H1 (cell line): ENCODE measurements around the gene CCDC30. TPM values are rescaled to one million over a fixed set of nuclear protein-coding genes. Genes with fewer than 3 reads are reported as not detected.

Experiments used
- CTCF ChIA-PET: fragments of 300-600 bp; sonication (Branson Sonifier 250); formaldehyde crosslinking; loops from one replicate; lab custom pipeline; 2021; ENCODE audit not compliant: partially characterized antibody; lab: Charles Lee
- POLR2A ChIA-PET: fragments of 300-600 bp; sonication (Branson Sonifier 250); formaldehyde crosslinking; loops from one replicate; lab custom pipeline; 2021; ENCODE audit warnings: inconsistent platforms; ENCODE audit not compliant: partially characterized antibody; lab: Charles Lee
- DNase-seq, 2 experiments: peaks; one replicate each; pipeline versions ENCODE4 v3.0.0 to v3.0.0-alpha.2; 2010 to 2022; ENCODE audit warnings: low spot score in 2 of 2, low read depth in 1 of 2, mixed read lengths in 1 of 2
- FAIRE-seq: peaks from 2 replicates; lab custom pipeline; 2011; peaks lifted over from hg19 to GRCh38; lab: Jason Lieb, UNC
- H2AFZ ChIP-seq: 2 replicates; pipeline ENCODE4 v1.8.1; 2012; ENCODE audit warnings: low read length, inconsistent platforms
- H2AK5ac ChIP-seq: 2 replicates; pipeline ENCODE4 v1.6.1; 2013; ENCODE audit warnings: low read depth, low read length
- H2BK120ac ChIP-seq: replicated peaks from 2 replicates; pipeline ENCODE3; 2013; ENCODE audit warnings: low read depth, low read length, inconsistent platforms
- H2BK12ac ChIP-seq: 2 replicates; pipeline ENCODE4 v1.6.1; 2013; ENCODE audit warnings: low read depth, low read length
- H2BK15ac ChIP-seq: 2 replicates; pipeline ENCODE4 v1.6.1; 2013; ENCODE audit warnings: low read length
- H2BK20ac ChIP-seq: 2 replicates; pipeline ENCODE4 v1.6.1; 2013; ENCODE audit warnings: low read length
- H2BK5ac ChIP-seq: 2 replicates; pipeline ENCODE4 v1.6.1; 2013; ENCODE audit warnings: low read depth, low read length
- H3K14ac ChIP-seq: 2 replicates; pipeline ENCODE4 v1.6.1; 2013; ENCODE audit warnings: inconsistent platforms; ENCODE audit not compliant: insufficient read length
- H3K18ac ChIP-seq: 2 replicates; pipeline ENCODE4 v1.6.1; 2013; ENCODE audit warnings: low read length; ENCODE audit errors: extremely low read depth
- H3K23ac ChIP-seq: 2 replicates; pipeline ENCODE4 v1.6.1; 2013; ENCODE audit warnings: inconsistent platforms; ENCODE audit not compliant: insufficient read length
- H3K23me2 ChIP-seq: 2 replicates; pipeline ENCODE4 v1.6.1; 2013; ENCODE audit warnings: low read depth, low read length
- H3K27ac ChIP-seq: 2 replicates; pipeline ENCODE4 v1.6.1; 2011; ENCODE audit warnings: low read depth, low read length, inconsistent platforms
- H3K27me3 ChIP-seq, 4 experiments: replicated peaks in 1 of 4; 1 replicate in 1 of 4; 2 replicates in 3 of 4; pipeline versions ENCODE4 v1.6.1 to v1.8.1; 2011 to 2013; ENCODE audit warnings: low read length in 3 of 4, mild to moderate bottlenecking in 3 of 4, inconsistent platforms in 2 of 4, mixed read lengths in 2 of 4, moderate library complexity in 1 of 4; ENCODE audit not compliant: control insufficient read depth in 3 of 4, insufficient read depth in 3 of 4; ENCODE audit errors: extremely low read depth in 1 of 4
- H3K36me3 ChIP-seq, 4 experiments: 2 replicates each; pipeline versions ENCODE4 v1.6.1 to v1.8.1; 2011 to 2013; ENCODE audit warnings: mild to moderate bottlenecking in 4 of 4, low read length in 3 of 4, moderate library complexity in 2 of 4, control low read depth in 1 of 4, inconsistent platforms in 1 of 4; ENCODE audit not compliant: insufficient read depth in 4 of 4, control insufficient read depth in 2 of 4
- H3K4ac ChIP-seq: replicated peaks from 2 replicates; pipeline ENCODE3; 2013; ENCODE audit warnings: low read length, low read depth, mixed read lengths, inconsistent platforms; ENCODE audit not compliant: insufficient read length
- H3K4me1 ChIP-seq, 4 experiments: replicated peaks in 1 of 4; 1 replicate in 1 of 4; 2 replicates in 3 of 4; pipeline versions ENCODE4 v1.6.1 to v1.8.1; 2011 to 2013; ENCODE audit warnings: low read length in 3 of 4, inconsistent platforms in 2 of 4, mixed read lengths in 1 of 4; ENCODE audit not compliant: insufficient read depth in 4 of 4, control insufficient read depth in 3 of 4
- H3K4me2 ChIP-seq, 2 experiments: 2 replicates each; pipeline versions ENCODE4 v1.6.1 to v1.8.1; 2011 to 2013; ENCODE audit warnings: low read depth in 2 of 2, low read length in 2 of 2, control low read depth in 1 of 2, inconsistent platforms in 1 of 2, mild to moderate bottlenecking in 1 of 2; ENCODE audit not compliant: insufficient read depth in 1 of 2
- H3K4me3 ChIP-seq, 4 experiments: fragments of 200-600, 300-600 bp in 1 of 4; sonication (generic), shearing (Covaris generic), sonication (Bioruptor Twin) in 1 of 4; 2 replicates each; pipeline versions ENCODE4 v1.5.1 to v1.8.1; 2011 to 2016; ENCODE audit warnings: low read length in 4 of 4, low read depth in 3 of 4, control low read depth in 2 of 4, inconsistent platforms in 2 of 4, mild to moderate bottlenecking in 2 of 4, mixed read lengths in 1 of 4, moderate library complexity in 1 of 4; ENCODE audit not compliant: insufficient read depth in 2 of 4; ENCODE audit errors: extremely low read depth in 1 of 4
- H3K56ac ChIP-seq: replicated peaks from 2 replicates; pipeline ENCODE3; 2013; ENCODE audit warnings: low read depth, mild to moderate bottlenecking, mixed read lengths, low read length, inconsistent platforms; ENCODE audit not compliant: insufficient read length
- H3K79me1 ChIP-seq: 2 replicates; pipeline ENCODE4 v1.6.1; 2013; ENCODE audit warnings: low read depth, low read length, control low read depth
- H3K79me2 ChIP-seq, 2 experiments: 2 replicates each; pipeline versions ENCODE4 v1.6.1 to v1.8.1; 2012 to 2013; ENCODE audit warnings: low read length in 2 of 2, mild to moderate bottlenecking in 2 of 2, inconsistent platforms in 1 of 2; ENCODE audit not compliant: insufficient read depth in 2 of 2, control insufficient read depth in 1 of 2
- H3K9ac ChIP-seq, 4 experiments: replicated peaks in 1 of 4; 1 replicate in 1 of 4; 2 replicates in 3 of 4; pipeline versions ENCODE4 v1.6.1 to v1.8.1; 2011 to 2013; ENCODE audit warnings: low read depth in 3 of 4, low read length in 3 of 4, control low read depth in 2 of 4, mild to moderate bottlenecking in 2 of 4, moderate library complexity in 2 of 4, inconsistent platforms in 1 of 4; ENCODE audit errors: extremely low read depth in 1 of 4
- H3K9me3 ChIP-seq, 2 experiments: 2 replicates each; pipeline versions ENCODE4 v1.6.1 to v1.8.1; 2012 to 2013; ENCODE audit warnings: mild to moderate bottlenecking in 2 of 2, moderate library complexity in 2 of 2, control low read depth in 1 of 2, inconsistent platforms in 1 of 2, low read depth in 1 of 2, low read length in 1 of 2, mixed read lengths in 1 of 2; ENCODE audit not compliant: insufficient read depth in 2 of 2
- H4K20me1 ChIP-seq, 2 experiments: replicated peaks in 1 of 2; 2 replicates each; pipeline versions ENCODE3 to v1.8.1; 2011 to 2013; ENCODE audit warnings: inconsistent platforms in 2 of 2, low read length in 2 of 2, mild to moderate bottlenecking in 1 of 2; ENCODE audit not compliant: insufficient read depth in 2 of 2, control insufficient read depth in 1 of 2
- H4K5ac ChIP-seq: 2 replicates; pipeline ENCODE4 v1.6.1; 2013; ENCODE audit warnings: low read length, low read depth, mixed read lengths, inconsistent platforms; ENCODE audit not compliant: insufficient read length
- H4K8ac ChIP-seq: 2 replicates; pipeline ENCODE4 v1.8.0; 2013; ENCODE audit warnings: mild to moderate bottlenecking, moderate library complexity, low read length, inconsistent platforms; ENCODE audit not compliant: insufficient read depth; ENCODE audit errors: extremely low read depth
- H4K91ac ChIP-seq: replicated peaks from 2 replicates; pipeline ENCODE3; 2013; ENCODE audit warnings: low read length, mixed read lengths, inconsistent platforms; ENCODE audit not compliant: insufficient read length
- EGR1 ChIP-seq: IDR thresholded peaks from 2 replicates; pipeline ENCODE4 v1.6.1; 2011; ENCODE audit warnings: low read depth, low read length, borderline replicate concordance
- KDM5A ChIP-seq: fragments of 200-600 bp; IDR thresholded peaks from 2 replicates; pipeline ENCODE4 v1.7.1; 2012; ENCODE audit warnings: mild to moderate bottlenecking, low read length, inconsistent platforms, mixed read lengths
- NRF1 ChIP-seq: IDR thresholded peaks from 2 replicates; pipeline ENCODE4 v1.6.1; 2011; ENCODE audit warnings: mild to moderate bottlenecking, low read depth, low read length, improper control_type of control experiment
- RBBP5 ChIP-seq: IDR thresholded peaks from 2 replicates; pipeline ENCODE4 v1.7.1; 2012; ENCODE audit warnings: low read depth, mild to moderate bottlenecking, inconsistent platforms, low read length, moderate library complexity, borderline replicate concordance
- SP4 ChIP-seq: IDR thresholded peaks from 2 replicates; pipeline ENCODE4 v1.6.1; 2012; ENCODE audit warnings: low read length, inconsistent platforms
- WGBS, 2 experiments: shearing (Covaris generic) in 1 of 2; methylation state at CpG; one replicate each; pipeline versions ENCODE4 v1.1.6 to v1.1.7; 2013 to 2015; ENCODE audit warnings: low lambda C conversion rate in 2 of 2, mixed read lengths in 2 of 2, inconsistent platforms in 1 of 2, low coverage in 1 of 2, missing lambda C conversion rate in 1 of 2; ENCODE audit not compliant: insufficient replicate concordance in 2 of 2, insufficient coverage in 1 of 2, insufficient read length in 1 of 2; ENCODE audit errors: extremely low coverage in 1 of 2, missing lambda C conversion rate in 1 of 2; 5-methylcytosine and 5-hydroxymethylcytosine counted together
- polyA plus RNA-seq, 7 experiments: library from polyadenylated mRNA; depleted of rRNA in 3 of 7; stranded (reverse) in 5 of 7; unstranded in 2 of 7; fragments of >200 nt in 5 of 7; fragments of 200-250 nt in 2 of 7; gene quantifications; 1 replicate in 5 of 7; 2 replicates in 1 of 7; 4 replicates in 1 of 7; pipeline versions ENCODE4 v1.2.1 to v1.2.3, GENCODE V29; 2011 to 2013; ENCODE audit warnings: missing spikeins in 2 of 7, mixed read lengths in 2 of 7
- total RNA-seq: library from RNA; stranded (reverse); fragmentation: NEBNext Ultra II Directional; extraction: Animal tissue kit (Norgen Biotek cat#: 25700); gene quantifications from 2 replicates; pipeline ENCODE4 v1.2.1, GENCODE V29; 2021

CCDC30 gene
- total and polyA plus RNA-seq, 2 of the 8 experiments (the other 6 are each of a cell fraction or from before 2014, with no cell fraction given) = 0.60 to 1.8 TPM

DNA sequence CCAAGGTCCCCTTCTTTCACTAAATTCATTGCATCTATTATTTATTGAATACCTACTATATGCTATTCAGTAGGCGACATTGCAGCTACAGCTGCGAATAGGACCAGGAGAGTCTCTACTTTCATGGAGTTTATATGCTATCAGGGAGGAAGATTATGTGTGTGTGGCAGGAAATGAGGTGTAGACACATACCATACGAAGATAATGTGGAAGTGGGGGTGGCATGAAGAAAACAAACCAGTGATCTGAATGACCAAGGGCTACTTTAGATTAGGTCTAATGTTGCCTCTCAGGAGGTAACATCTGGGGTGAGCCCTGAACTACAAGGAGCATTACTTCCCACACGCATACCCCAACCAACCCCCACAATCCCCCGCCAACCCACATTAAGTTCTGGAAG, 194.1 kb downstream of the CCDC30 start:
- Histone ChIP-seq H2BK5ac (no peak overlapping the region), H3K4me1 (peaks cover 0 to 5% (median 3%) of the 10 kb centered on the region in 4 experiments; a peak in 4 of 7 replicates), H3K9me3 (no peaks in the 10 kb centered on the region), H3K23me2 (peaks cover 10% of the 10 kb centered on the region), H4K91ac (no peak overlapping the region), H2BK120ac (no peak overlapping the region), H4K8ac (no peak overlapping the region), H3K27me3 (no peaks in the 10 kb centered on the region), H3K4me3 (0 out of 8 replicates have a peak overlapping the region, but pooled peaks of 1 of the 4 experiments have one; percentile 87), H3K27ac (no peak overlapping the region), H2BK15ac (no peak overlapping the region), H2BK12ac (no peak overlapping the region), H3K9ac (no peak overlapping the region), H2AK5ac (no peak overlapping the region), H4K20me1 (peaks cover 0 to 5% of the 10 kb centered on the region in 2 experiments), H3K79me2 (peaks cover 0 to 31% of the 10 kb centered on the region in 2 experiments; a peak in 2 of 4 replicates), H3K4ac (no peak overlapping the region), H3K56ac (no peak overlapping the region), H3K36me3 (peaks cover 3 to 20% (median 6%) of the 10 kb centered on the region in 4 experiments; a peak in 4 of 8 replicates), H4K5ac (no peak overlapping the region), H2AFZ (no peak overlapping the region; the same call in 1 of the 2 replicates), H3K18ac (no peak overlapping the region), H3K4me2 (peak overlapping the region in 1 of 2 experiments; percentile 95; a peak in 1 of 4 replicates), H3K23ac (no peak overlapping the region), H2BK20ac (no peak overlapping the region), H3K14ac (no peak overlapping the region), H3K79me1 (peaks cover 9% of the 10 kb centered on the region; the same call in 1 of the 2 replicates)
- no peak for TF ChIP-seq RBBP5
- no peak for TF ChIP-seq SP4
- TF ChIP-seq NRF1 = no peak
- TF ChIP-seq KDM5A = no peak
- no peak for TF ChIP-seq EGR1
- no peak for DNase-seq
- POLR2A ChIA-PET = interaction anchor here (1.0 to 2.5 kb wide), 5 partner anchors 8 to 189 kb away, joined by 3 to 33 read pairs (median 5); partner anchors contain the start of genes YBX1 and ZNF691
- FAIRE-seq = no peak
- 94% methylated on average over 5 of the region's 5 CpGs; no CpG with 5 or more reads in 1 of the 2 experiments for WGBS, 2 experiments
- CTCF ChIA-PET = interaction anchor here (1.0 to 1.8 kb wide), 3 partner anchors 10 to 34 kb away, joined by 3 to 4 read pairs (median 3); no protein-coding TSS in a partner anchor
